HG03066 (cell line): ENCODE measurements around the gene TMEM165.
A peak's percentile ranks its signal among the peaks of the same experiment; 100 is the strongest.

Experiments
- ATAC-seq: cut with Tn5 transposase; IDR thresholded peaks from one replicate; pipeline ENCODE4 v1.9.1; 2021; ENCODE audit warnings: low read depth; ENCODE audit not compliant: unreplicated experiment

Gene TMEM165

DNA sequence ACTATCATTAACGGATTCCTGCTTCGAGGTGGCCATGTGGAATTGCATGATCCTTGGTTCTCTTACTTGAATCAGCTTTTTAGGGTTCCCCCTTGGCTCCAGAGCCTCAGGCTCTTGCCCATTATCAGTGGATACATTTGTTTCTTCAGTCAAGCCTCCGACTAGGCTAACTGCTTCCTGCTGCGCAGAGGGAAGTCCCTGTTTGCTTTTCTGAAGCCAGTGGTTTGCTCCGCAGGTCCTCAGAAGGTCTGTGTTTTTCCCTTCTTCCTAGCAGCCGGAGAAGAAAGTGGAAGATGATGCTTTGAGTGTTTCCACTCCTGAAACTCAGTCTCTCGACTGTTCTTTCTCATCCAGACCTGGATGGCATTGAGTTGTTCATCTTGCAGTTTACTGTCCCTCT is 29.1 kb upstream of the TMEM165 start:
- no peak for ATAC-seq

DNA sequence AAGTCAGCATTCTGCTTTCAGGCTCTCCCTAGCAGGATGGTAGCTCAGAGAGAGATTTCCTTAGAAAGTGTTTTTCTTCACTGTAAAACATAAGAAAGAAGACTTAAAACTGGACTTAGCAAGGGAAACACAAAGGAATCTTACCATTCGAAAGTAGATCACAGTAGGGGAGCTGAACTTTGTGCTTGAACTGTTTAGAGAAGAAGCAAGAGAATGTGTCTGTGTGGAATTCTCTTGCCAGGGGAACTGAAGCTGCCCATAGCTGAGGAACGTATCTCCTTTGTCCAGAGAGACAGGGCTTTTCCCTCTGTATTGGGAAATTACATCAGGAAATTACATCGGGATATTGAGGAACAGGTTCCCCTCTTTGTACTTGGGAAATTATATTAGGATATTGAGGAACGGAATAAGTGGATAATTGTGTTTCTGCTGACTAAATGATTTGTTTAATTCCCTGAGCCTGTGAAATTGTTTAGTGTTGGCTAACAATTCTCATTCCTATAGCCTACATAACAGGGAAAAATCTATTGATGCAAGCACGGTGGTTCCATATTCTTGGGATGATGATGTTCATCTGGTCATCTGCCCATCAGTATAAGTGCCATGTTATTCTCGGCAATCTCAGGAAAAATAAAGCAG is 28.6 kb upstream of the TMEM165 start:
- no peak for ATAC-seq

DNA sequence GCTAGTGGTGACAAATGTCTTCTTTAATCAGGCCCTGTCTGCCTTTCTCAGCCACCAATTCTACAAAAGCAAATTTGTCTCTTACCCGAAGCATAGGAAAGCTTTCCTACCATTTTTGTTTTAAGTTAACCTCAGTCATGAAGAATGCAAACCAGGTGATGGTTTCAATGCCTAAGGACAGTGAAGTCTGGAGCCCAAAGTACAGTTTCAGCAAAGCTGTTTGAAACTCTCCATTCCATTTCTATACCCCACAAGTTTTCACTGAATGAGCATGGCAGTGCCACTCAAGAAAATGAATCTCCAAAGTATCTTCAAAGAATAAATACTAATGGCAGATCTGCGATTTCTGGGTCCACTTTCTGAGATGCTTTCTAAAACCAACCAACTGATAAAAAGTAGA is 25.8 kb upstream of the TMEM165 start:
- ATAC-seq, result no peak

DNA sequence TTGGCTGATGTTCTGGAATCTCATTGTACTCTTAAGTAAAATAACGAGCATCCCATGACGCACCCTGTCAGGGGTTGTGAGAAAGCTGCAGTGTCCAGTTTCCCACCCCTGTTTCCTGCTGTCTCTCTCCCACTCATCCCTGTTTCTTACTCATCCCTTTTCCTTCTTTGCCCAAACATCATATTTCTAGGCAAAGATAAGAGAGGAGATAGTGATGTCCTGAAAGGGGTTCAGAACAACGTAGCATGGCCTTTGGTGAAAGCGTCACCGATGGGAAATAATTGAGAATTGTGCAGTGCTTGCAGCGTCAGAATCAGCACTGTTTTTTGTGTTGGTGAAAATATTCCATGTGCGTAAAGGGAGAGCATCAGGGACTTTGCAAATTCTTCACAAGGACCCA is 23.5 kb upstream of the TMEM165 start:
- ATAC-seq, result no peak

DNA sequence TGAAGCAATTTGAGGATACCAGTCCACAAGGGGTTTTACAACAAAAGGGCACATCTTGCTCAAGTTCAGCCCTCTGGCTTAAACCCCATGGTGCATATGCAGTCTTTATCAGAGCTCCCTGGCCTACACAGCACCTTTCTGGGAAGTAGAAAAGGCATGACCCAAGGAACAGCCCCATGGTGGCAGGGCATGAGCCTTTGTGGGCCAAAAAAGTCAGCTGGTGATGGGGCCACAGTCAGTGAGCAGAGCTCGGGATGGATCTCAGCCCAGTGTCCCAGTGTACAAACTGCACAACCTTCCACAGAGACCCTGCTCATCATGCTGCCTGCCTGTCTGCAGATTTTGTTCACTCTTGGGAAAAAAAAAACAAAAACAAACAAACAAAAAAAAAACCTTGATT is 22.3 kb upstream of the TMEM165 start:
- no peak for ATAC-seq

DNA sequence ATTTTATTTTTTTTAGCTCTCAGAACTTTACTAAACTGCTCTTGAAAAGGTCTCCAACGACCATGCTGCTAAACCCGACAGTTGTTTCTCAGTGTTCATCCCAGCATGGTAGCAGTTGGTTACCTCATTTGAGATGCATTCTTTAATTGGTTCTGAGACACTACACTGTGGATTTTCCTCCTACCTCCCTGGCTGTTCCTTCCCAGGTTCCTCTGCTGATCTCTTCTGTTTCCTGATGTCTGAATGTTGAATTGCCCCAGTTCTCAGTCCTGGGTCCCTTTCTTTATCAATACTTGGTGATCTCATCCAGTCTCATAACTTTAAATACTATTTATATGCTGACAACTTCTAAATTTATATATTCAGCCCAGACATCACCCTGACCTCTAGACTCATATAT is 19.1 kb upstream of the TMEM165 start:
- ATAC-seq, result no peak

DNA sequence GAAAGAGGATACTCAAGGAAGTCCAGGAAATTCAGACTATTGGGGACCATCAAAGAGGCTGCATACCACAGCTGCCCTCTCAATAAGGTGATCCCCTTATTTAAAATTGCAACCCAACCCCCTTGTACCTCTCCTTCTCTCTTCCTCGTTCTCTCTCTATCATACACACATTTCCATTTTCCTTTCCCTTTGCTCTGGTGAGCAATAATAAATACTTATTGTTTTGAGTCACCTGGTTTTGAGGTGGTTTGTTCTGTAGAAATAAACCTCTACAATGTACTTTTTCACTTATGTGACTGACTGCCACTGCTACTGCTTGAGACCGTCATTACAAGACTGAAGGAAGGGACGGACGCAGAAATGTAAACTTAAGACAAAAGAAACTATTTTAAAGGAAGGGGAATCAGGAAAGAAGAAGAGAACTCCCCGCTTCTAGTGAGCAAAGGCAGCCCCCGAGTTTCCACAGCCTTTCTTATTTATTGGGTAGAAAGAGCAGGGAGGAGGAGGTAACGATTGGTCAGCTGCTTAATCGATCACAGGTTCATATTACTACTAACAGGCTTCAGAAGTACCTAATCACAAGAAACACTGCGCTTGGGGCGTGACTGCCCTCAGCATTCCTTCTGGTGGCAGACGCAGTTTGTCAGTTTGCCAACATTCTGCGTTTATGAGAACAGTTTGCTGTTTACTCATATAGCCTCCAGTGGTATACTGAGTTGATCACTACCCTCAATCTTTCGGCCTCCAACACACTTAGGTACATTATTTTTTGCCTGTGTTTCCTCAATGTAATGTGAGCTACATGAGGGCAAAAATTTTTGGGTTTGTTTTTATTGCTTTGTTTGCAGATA is 16.9 kb upstream of the TMEM165 start:
- no peak for ATAC-seq

DNA sequence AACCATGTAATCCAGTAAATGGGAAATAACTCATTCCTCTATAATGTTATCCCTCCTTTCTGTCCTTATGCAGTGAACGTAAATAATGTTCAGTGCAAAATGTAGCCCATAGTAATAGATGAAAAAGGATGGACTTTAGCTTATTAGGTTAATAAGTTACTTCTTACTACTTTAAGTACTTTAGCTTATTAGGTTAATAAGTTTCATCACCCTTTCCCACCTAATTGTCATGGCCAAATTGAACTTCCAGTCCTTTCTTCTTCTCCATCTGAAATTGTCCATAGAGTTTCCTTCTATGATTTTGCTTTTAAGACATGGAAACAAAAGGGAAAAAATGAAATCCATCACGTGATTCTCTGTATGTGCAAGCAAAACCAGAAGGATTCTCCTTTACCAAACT is 15.2 kb upstream of the TMEM165 start:
- no peak for ATAC-seq

DNA sequence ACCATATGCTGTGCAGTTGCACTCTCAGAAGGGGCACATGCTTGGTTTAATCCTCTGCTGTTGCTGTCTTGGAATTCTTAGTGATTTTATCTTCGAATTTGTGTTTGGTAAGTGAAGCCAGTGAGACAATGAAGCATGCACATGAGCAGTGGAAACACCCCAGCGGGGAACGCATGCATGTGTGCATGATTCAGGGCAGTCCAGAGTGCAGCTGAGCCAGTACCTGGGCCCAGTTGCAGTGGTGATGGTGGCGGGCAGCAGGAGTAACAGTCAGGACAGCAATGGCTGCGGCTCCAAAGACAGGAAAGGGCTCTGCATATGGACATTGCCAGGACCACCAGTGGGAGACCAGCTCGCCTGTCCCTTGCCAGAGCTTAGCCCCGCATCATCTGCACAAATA is 14.3 kb upstream of the TMEM165 start:
- no peak for ATAC-seq

DNA sequence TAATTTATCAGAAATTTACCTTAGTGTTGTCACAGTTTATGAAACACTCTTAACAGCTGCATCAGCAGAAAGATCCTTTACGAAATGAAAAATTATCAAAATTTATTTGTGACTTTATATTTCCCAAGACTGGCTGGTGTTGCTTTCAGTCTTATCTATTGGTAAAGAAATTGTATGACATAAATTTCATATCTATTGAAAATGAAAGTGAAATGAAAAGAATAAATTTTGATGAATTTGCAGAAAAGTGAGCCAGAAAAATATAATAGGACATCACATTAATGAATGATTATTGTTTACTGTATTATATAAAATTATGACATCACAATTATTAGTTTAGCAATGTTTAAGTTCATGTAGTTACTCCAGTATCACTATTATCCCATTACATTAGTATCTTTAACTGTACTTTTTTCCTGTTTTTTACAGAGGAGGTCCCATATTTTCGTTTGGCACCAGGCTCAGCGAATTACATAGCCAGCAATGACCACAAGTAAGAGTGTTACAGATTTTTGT is 13.2 kb upstream of the TMEM165 start:
- ATAC-seq, result no peak

DNA sequence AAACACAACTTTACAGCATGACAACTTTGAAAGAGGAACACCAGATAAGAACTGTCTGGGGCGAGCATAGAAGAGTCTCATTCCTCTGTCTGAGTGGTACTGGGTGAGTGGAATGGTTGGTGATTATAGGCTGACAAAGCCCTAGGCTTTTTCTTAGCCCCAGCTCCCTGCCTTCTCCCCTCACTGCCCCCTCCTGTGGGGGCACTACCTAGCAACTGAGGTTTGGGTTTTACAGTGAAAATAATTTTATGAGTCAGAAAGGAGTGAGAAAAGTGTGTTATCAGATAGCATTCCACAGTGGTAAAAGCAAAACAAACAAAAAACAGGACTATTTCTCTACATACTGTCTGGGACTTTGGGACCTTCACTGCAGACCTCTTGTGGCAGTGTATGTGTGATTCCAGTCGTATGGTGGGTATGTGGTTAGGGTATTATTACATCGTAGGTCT is 10.5 kb upstream of the TMEM165 start:
- no peak for ATAC-seq

DNA sequence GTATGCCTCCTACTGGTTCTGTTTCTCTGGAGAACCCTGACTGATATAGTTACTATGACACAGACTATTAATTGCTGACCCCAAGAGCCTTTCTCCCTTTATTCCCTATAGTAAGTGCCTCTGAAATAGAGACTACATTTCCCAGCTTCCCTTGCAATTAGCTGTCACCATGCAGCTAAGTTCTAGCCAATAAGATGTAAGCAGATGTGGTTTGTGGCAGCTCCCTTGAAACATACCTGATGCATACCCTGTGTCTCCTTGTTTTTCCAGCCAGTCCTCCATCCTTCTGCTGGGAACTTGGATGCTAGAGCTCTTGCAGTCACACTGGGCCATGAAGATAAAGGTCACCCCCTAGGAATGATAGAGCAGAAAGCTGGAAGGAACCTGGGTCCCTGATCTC is 9.7 kb upstream of the TMEM165 start:
- ATAC-seq, result peak; percentile 85

DNA sequence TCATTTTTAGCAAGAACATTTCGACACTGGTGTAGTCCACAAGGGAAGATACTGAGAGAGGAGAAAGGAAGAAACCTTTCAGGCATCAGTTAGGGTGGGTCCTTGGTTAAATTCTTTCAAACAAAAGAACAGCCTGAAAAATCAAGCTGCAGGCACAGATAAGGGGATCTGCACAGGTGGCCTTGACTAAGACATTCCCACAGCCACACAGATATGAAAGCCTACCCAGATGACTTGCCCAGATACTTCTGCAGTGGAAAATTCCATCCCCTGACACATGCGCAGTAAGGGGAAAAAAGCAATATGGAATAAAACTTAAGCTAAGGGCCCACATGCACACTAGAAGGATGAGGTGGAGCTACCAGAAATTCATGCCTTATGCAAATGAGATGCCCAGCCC is 8.9 kb upstream of the TMEM165 start:
- ATAC-seq, result no peak

DNA sequence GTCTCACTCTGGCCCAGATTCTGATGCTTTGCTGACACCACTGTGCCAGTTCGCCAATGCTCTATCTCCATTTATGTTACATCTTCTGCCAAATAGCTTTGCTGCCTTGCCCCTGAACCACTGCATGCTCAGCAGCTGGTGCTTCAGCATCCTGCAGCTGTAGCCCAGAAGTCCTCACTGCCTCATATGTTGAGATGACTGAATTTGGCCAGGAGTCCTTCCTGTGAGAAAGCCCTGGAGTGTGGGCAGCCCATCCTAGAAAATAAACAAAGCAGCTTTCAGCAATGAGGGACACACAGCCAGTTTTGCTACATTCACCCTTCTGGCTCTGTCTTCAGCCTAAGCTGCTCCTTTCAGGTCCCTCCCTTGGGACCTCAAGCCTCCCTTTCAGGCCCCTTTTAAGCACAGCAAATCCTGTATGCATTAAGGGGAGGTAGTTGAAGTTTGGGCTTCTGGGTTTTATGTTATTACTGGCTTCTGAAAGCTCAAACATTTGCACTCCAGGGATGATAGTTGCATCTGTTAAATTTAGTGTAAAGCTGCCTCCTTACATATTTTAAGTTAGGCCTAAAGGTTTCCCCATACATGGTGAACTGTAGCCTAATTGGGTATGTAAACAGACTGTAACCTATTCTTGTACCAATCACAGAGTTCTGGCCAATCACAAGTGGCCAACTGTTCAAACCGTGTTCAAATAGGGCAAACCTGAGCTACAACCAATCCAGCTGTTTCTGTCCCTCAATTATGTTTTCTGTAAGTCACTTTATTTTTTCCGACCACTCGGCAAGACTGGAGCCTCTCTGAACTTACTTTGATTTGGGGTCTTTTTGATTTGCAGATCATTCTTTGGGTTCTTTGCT is 2.1 kb upstream of the TMEM165 start:
- no peak for ATAC-seq

DNA sequence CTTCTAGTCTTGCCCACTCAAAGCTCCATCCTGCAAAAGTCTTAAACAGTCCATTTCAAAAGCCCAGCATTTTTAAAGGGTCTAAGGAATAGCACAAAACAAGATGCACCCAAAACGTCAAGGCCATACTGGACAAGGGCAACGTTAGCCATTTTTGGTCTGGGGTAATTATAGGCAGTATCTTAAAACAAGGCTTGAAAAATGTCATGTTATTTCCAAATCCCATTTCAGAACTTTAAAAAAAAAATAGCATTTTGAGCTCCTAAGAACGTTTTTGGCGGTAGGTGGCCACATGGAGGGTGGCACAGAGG is 584 bp upstream of the TMEM165 start:
- ATAC-seq, result no peak

DNA sequence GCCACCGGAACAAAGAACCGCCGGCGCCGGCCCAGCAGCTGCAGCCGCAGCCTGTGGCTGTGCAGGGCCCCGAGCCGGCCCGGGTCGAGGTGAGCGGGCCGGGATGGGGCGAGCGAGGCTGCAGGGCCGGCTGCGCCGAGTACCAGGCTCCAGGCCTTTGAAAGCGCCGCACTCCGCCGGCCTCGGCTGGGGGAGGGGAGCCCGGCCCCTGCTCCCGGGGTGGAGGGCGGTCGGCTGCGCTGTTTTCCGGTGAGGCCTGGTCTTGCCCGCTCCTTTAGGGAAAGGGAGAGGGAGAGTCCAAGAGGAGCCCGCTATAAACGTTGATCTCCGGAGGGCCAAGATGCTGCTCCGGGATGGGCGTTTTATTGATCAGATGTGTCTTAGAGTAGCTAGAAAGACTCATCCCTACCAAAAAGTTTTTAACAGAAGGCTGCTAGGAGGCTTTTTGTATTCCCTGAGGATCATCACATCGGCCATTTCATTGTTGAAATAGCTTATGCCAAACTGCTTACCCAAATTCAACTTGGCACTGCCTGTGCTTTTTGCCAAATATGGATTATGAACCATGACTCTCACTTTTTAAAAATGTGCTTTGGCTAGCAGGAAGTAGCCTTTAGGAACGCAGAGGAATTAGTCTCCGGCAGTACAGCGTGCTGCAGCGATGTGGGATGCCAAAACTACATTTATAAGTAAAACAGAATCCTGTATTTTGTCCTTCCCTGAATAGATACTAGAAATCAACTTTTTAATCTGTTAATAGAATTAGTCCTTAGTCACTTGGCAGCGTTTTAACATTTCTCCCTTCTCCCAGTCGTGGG is 760 bp downstream of the TMEM165 start:
- ATAC-seq, result peak; percentile 19

DNA sequence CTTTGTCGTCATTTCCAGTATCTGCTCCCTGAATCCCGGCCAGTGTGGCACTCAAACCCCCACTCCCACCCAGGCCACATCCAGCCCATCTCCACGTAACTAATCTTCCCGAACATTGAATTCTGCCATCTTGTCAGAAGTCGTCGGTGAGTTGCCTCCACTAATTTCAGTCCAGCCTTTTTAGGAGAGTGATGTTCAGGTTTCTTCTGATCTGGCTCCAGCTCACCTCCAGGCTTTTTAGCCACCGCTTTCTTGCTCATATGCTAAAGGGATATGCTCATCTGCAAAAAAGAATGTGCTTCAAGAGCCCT is 1.3 kb downstream of the TMEM165 start:
- no peak for ATAC-seq

DNA sequence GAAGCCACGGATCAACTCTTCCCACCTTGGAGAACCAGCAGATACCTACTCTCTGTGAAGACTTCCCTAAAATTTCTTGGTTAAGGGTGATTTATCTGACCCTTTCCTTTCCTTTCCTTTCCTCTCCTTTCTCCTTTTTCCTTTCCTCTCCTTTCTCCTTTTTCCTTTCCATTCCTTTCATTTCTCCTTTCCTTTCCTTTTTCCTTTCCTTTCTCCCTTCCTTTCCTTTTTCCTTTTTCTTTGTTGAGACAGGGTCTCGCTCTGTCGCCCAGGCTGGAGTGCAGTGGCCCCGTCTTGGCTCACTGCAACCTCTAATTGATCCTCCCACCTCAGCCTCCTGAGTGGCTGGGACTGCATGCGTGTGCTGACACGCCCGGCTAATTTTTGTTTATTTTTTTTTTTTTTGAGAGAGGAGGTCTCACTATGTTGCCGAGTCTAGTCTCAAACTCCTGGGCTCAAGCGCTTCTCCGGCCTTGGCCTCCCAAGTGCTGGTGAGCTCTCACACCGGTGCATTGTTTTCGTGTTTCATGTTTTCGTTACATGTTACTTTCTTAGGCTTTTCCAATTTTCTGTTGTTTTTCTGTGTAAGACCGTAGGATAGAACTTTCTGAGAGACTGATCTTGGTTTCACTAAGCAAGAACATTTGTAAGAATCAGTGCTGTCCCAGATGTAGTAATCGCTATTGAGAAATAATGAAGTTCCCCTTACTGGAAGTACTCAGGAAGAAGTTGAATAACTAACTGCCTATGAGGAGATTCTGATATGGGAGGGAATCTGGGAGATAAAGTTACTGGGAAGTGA is 2.0 kb downstream of the TMEM165 start:
- ATAC-seq, result no peak

DNA sequence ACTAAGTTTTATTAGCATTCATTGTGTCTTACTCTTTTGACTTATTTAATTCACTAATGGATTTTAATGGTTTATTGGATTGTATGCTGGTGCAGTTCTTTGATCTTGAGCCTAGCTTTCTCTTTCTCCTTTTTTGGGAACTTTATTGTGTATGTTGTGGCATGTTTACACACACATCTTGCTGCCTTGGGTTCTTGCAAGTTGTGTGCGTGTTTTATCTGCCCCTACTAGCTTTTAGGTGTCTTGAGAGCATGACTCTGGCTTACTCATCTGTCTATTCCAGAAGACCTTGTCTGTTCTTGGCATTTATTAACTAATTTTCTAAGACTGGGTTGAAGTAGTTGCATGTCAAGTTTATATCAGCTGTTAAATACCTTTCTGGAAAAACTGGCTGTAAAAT is 2.7 kb downstream of the TMEM165 start:
- ATAC-seq, result no peak

DNA sequence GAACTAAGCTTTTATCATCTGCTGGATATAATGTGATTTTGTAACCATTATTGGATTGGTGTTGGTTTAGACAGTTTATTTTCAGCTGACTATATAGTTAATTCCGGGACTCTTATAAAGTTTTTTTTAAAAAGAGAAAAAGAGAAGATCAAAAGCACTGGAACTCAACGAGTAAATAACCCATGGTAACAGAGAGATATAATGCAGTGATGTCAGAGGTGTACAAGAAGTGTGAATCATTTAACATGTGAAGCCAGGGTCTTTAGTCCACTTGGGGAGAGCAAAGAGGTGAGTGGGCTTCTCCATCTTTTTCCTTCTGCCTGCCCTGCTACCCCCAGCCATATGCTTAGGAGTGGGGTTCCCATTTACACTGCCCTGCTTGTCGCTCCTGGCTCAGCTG is 3.2 kb downstream of the TMEM165 start:
- ATAC-seq, result no peak
